Measurements from ENCODE around the gene C1orf174. TPM values are rescaled to one million over a fixed set of nuclear protein-coding genes. Genes with fewer than 3 reads are reported as not detected.

Gene C1orf174
- total and polyA plus RNA-seq, 2 of the 13 experiments (the other 11 are each of a cell fraction or from before 2014, with no cell fraction given), result 21.6 to 31.4 TPM

- in situ Hi-C loops (cut with HindIII; ENCODE audit: extremely low pct_ligation_motif_present, low pct_unique_long_range_greater_than_20kb) (no loop called here), intact Hi-C loops (cut with micrococcal nuclease; ENCODE audit: unreplicated experiment) (no loop called here)
- BruUV-seq (replicated peaks), result no TSS peak
- H3K4me1 ChIP-seq (ENCODE audit: insufficient read depth, low read length), result 0 out of 2 replicates have a peak, but pooled peaks cover 6% of the 10 kb centered on the region
- TF ChIP-seq MYNN (CRISPR knock-in tag; IDR thresholded peaks at IDR 0.05; ENCODE audit: low read depth) (no peak), ZNF773 (CRISPR knock-in tag; IDR thresholded peaks at IDR 0.05; ENCODE audit: borderline replicate concordance) (no peak), ZNF10 (CRISPR knock-in tag; IDR thresholded peaks at IDR 0.05; ENCODE audit: borderline replicate concordance, low read depth) (no peak), ZSCAN9 (CRISPR knock-in tag; IDR thresholded peaks at IDR 0.05; ENCODE audit: borderline replicate concordance) (no peak), ZNF747 (CRISPR knock-in tag; IDR thresholded peaks at IDR 0.05; ENCODE audit: borderline replicate concordance) (no peak), ZNF687 (CRISPR knock-in tag; IDR thresholded peaks at IDR 0.05) (no peak), THAP9 (CRISPR knock-in tag; IDR thresholded peaks at IDR 0.05; ENCODE audit: borderline replicate concordance) (no peak), THYN1 (CRISPR knock-in tag; IDR thresholded peaks at IDR 0.05; ENCODE audit: borderline replicate concordance, low read depth) (no peak), KDM2A (CRISPR knock-in tag; IDR thresholded peaks at IDR 0.05; ENCODE audit: borderline replicate concordance, low read depth) (no peak), PHF8 (CRISPR knock-in tag; IDR thresholded peaks at IDR 0.05) (no peak), RAD51 (IDR thresholded peaks at IDR 0.05; ENCODE audit: borderline replicate concordance) (no peak)
- FAIRE-seq (no peak), DNase-seq (ENCODE audit: low spot score) (no peak), ATAC-seq (no peak)
- ChIA-PET POLR2A (interaction anchor here (1.0 kb wide), 1 partner anchor 16 kb away, joined by 3 read pairs; no protein-coding TSS in a partner anchor), CTCF (ENCODE audit: low intra/inter-chr PET ratio, low total read pairs) (no interaction called here)
- no peak overlapping the region for H3K27ac ChIP-seq (ENCODE audit: extremely low read length, insufficient read depth, low read length)
- no peaks in the 10 kb centered on the region for H3K27me3 ChIP-seq (ENCODE audit: control insufficient read depth in 1 of 2, insufficient read depth in 2 of 2, low read length in 2 of 2)
- no peak overlapping the region for H3K9ac ChIP-seq (ENCODE audit: insufficient read depth, low read depth, low read length)
- H3K79me2 ChIP-seq (ENCODE audit: insufficient read depth, low read length), result no peaks in the 10 kb centered on the region
- H3K4me3 ChIP-seq (replicated peaks in 1 of 3; ENCODE audit: insufficient read depth in 1 of 3, low read depth in 2 of 3, low read length in 3 of 3), result no peak overlapping the region
- no peak overlapping the region for H2AFZ ChIP-seq (ENCODE audit: low read length)
- no peaks in the 10 kb centered on the region for H3K9me3 ChIP-seq (ENCODE audit: low read length)
- 91% methylated on average over 7 of the region's 7 CpGs for WGBS (ENCODE audit: low lambda C conversion rate)
- peaks cover 19 to 40% of the 10 kb centered on the region in 2 experiments; a peak in 4 of 5 replicates for H3K36me3 ChIP-seq (replicated peaks in 1 of 2; ENCODE audit: control insufficient read depth in 1 of 2, insufficient read depth in 2 of 2, low read length in 2 of 2)
- no peaks in the 10 kb centered on the region for H4K20me1 ChIP-seq (ENCODE audit: insufficient read depth, low read length)
- H3K4me2 ChIP-seq (ENCODE audit: low read depth, low read length), result no peak overlapping the region
Observed at GRCh38 chr1:3885611-3886010, 14.5 kb downstream of the C1orf174 start.
